HepG2 (cell line): ENCODE results near the gene JAG1. TPM values are rescaled to one million over a fixed set of nuclear protein-coding genes. Genes with fewer than 3 reads are reported as not detected.

Experiments
- ATF3 ChIP-seq: sonication (generic); formaldehyde crosslinking; IDR thresholded peaks from 2 replicates; pipeline ENCODE4 v1.4.0; 2020; ENCODE audit warnings: missing genetic modification reagents
- ATRX ChIP-seq: sonication (generic); formaldehyde crosslinking; IDR thresholded peaks from 2 replicates; pipeline ENCODE4 v1.4.0; 2020; ENCODE audit warnings: missing genetic modification reagents, borderline replicate concordance
- BCL3 ChIP-seq: sonication (generic); formaldehyde crosslinking; IDR thresholded peaks from 2 replicates; pipeline ENCODE4 v1.5.1; 2020; ENCODE audit warnings: mild to moderate bottlenecking, missing genetic modification reagents, moderate library complexity
- E2F1 ChIP-seq: sonication (generic); formaldehyde crosslinking; IDR thresholded peaks from 2 replicates; pipeline ENCODE4 v1.5.0; 2020; ENCODE audit warnings: missing genetic modification reagents
- GATAD1 ChIP-seq: IDR thresholded peaks from 2 replicates; pipeline ENCODE4 v1.6.1; 2016; ENCODE audit warnings: missing genetic modification reagents, missing compliant biosample characterization
- GPN1 ChIP-seq: sonication (generic); formaldehyde crosslinking; IDR thresholded peaks from 2 replicates; pipeline ENCODE4 v1.5.1; 2020; ENCODE audit warnings: missing genetic modification reagents, borderline replicate concordance
- HES4 ChIP-seq: sonication (generic); formaldehyde crosslinking; IDR thresholded peaks from 2 replicates; pipeline ENCODE4 v1.9.0; 2021; ENCODE audit warnings: mild to moderate bottlenecking, missing genetic modification reagents, borderline replicate concordance
- MAX ChIP-seq: IDR thresholded peaks from 2 replicates; pipeline ENCODE4 v1.6.1; 2012; ENCODE audit warnings: inconsistent platforms
- MED8 ChIP-seq: sonication (generic); formaldehyde crosslinking; IDR thresholded peaks from 2 replicates; pipeline ENCODE4 v1.8.1; 2023; ENCODE audit warnings: mild to moderate bottlenecking, missing genetic modification reagents; ENCODE audit not compliant: insufficient replicate concordance
- MIER3 ChIP-seq: IDR thresholded peaks from 2 replicates; pipeline ENCODE4 v1.6.1; 2016; ENCODE audit warnings: missing compliant biosample characterization, borderline replicate concordance
- MIXL1 ChIP-seq: IDR thresholded peaks from 2 replicates; pipeline ENCODE4 v1.6.1; 2016
- PAX8 ChIP-seq: sonication (generic); formaldehyde crosslinking; IDR thresholded peaks from 2 replicates; pipeline ENCODE4 v1.8.0; 2022; ENCODE audit warnings: mild to moderate bottlenecking, missing genetic modification reagents, borderline replicate concordance
- PBX2 ChIP-seq: IDR thresholded peaks from 2 replicates; pipeline ENCODE4 v1.6.1; 2016; ENCODE audit warnings: control low read depth
- RORA ChIP-seq: sonication (generic); formaldehyde crosslinking; IDR thresholded peaks from 2 replicates; pipeline ENCODE4 v1.5.0; 2020; ENCODE audit warnings: mild to moderate bottlenecking, missing genetic modification reagents, moderate library complexity
- SIX1 ChIP-seq: sonication (generic); formaldehyde crosslinking; IDR thresholded peaks from 2 replicates; pipeline ENCODE4 v1.4.0; 2020; ENCODE audit warnings: missing genetic modification reagents, borderline replicate concordance
- THAP8 ChIP-seq: sonication (generic); formaldehyde crosslinking; IDR thresholded peaks from 2 replicates; pipeline ENCODE4 v1.5.1; 2020; ENCODE audit warnings: missing genetic modification reagents, mild to moderate bottlenecking, borderline replicate concordance
- ZNF10 ChIP-seq: sonication (generic); formaldehyde crosslinking; IDR thresholded peaks from 2 replicates; pipeline ENCODE4 v1.4.0; 2020; ENCODE audit warnings: mild to moderate bottlenecking, low read depth, missing genetic modification reagents, borderline replicate concordance
- ZNF121 ChIP-seq: sonication (generic); formaldehyde crosslinking; IDR thresholded peaks from 2 replicates; pipeline ENCODE4 v1.5.0; 2020; ENCODE audit warnings: mild to moderate bottlenecking, missing genetic modification reagents
- ZNF30 ChIP-seq: sonication (generic); formaldehyde crosslinking; IDR thresholded peaks from 2 replicates; pipeline ENCODE4 v1.5.0; 2020; ENCODE audit warnings: mild to moderate bottlenecking, missing genetic modification reagents
- ZNF383 ChIP-seq: sonication (generic); formaldehyde crosslinking; IDR thresholded peaks from 2 replicates; pipeline ENCODE4 v1.4.0; 2020; ENCODE audit warnings: missing genetic modification reagents, mild to moderate bottlenecking, borderline replicate concordance
- polyA plus RNA-seq, 8 experiments: library from polyadenylated mRNA; depleted of rRNA in 3 of 8; stranded (reverse) in 7 of 8; unstranded in 1 of 8; fragments of >200 nt; fragmentation: Illumina TruSeq in 4 of 8; extraction: Trizol in 4 of 8; gene quantifications; 2 replicates each; pipeline versions ENCODE4 v1.2.1 to v1.2.3, GENCODE V29; 2011 to 2016; ENCODE audit warnings: low read depth in 4 of 8, missing spikeins in 1 of 8, mixed read lengths in 1 of 8; ENCODE audit not compliant: insufficient read depth in 1 of 8
- total RNA-seq, 5 experiments: library from RNA; depleted of rRNA; stranded (reverse); fragments of >200 nt; fragmentation: Illumina TruSeq; extraction: Trizol; gene quantifications; 2 replicates each; pipeline ENCODE4 v1.2.3, GENCODE V29; 2016; ENCODE audit warnings: low read depth in 1 of 5
- TF ChIP-seq, protein P1 (sequence below): sonication (generic); formaldehyde crosslinking; IDR thresholded peaks from 2 replicates; pipeline ENCODE4 v1.4.0; 2020; ENCODE audit warnings: missing genetic modification reagents, borderline replicate concordance

Gene JAG1
- total and polyA plus RNA-seq, 2 of the 13 experiments (the other 11 are each of a cell fraction or from before 2014, with no cell fraction given) = 47.1 to 56.3 TPM

DNA sequence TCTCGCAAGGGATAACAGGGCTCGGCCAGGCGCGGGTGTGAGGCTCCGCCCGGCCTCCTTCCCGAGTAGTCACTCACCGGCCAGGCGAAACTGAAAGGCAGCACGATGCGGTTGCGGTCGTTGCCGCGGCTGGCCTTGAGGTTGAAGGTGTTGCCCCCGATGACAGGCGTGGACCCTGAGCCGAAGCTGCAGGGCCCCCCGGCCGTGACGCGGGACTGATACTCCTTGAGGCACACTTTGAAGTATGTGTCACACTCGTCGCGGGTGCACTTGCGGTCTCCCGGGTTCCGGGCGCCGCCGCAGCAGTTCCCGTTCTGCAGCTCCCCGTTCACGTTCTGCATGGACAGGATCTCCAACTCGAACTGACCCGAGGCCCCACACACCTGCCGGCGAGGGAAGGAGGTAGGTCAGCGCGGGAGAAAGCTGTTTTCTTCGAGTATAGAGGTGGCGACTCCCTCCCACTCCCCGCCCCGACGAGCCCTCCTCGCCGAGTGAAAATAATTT lies 1.1 kb downstream of the JAG1 start (continued):
- peak; percentile 26 for TF ChIP-seq BCL3
- TF ChIP-seq HES4 (CRISPR knock-in tag) = no peak; the same call in 1 of the 2 replicates
- TF ChIP-seq GATAD1 (CRISPR knock-in tag) = 0 out of 2 replicates have a peak, but pooled peaks have one; percentile 19
- peak; percentile 68; the same call in 1 of the 2 replicates for TF ChIP-seq PAX8 (CRISPR knock-in tag)
- peak; percentile 2 for TF ChIP-seq MED8
- TF ChIP-seq, protein P1, sequence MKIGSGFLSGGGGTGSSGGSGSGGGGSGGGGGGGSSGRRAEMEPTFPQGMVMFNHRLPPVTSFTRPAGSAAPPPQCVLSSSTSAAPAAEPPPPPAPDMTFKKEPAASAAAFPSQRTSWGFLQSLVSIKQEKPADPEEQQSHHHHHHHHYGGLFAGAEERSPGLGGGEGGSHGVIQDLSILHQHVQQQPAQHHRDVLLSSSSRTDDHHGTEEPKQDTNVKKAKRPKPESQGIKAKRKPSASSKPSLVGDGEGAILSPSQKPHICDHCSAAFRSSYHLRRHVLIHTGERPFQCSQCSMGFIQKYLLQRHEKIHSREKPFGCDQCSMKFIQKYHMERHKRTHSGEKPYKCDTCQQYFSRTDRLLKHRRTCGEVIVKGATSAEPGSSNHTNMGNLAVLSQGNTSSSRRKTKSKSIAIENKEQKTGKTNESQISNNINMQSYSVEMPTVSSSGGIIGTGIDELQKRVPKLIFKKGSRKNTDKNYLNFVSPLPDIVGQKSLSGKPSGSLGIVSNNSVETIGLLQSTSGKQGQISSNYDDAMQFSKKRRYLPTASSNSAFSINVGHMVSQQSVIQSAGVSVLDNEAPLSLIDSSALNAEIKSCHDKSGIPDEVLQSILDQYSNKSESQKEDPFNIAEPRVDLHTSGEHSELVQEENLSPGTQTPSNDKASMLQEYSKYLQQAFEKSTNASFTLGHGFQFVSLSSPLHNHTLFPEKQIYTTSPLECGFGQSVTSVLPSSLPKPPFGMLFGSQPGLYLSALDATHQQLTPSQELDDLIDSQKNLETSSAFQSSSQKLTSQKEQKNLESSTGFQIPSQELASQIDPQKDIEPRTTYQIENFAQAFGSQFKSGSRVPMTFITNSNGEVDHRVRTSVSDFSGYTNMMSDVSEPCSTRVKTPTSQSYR (CRISPR knock-in tag) = no peak
- TF ChIP-seq SIX1 (CRISPR knock-in tag) = no peak
- TF ChIP-seq RORA (CRISPR knock-in tag) = no peak
- TF ChIP-seq GPN1 (CRISPR knock-in tag) = peak; percentile 66; the same call in 1 of the 2 replicates
- 0 out of 2 replicates have a peak, but pooled peaks have one; percentile 49 for TF ChIP-seq ZNF383 (CRISPR knock-in tag)
- TF ChIP-seq E2F1 (CRISPR knock-in tag) = peak; percentile 66; the same call in 1 of the 2 replicates
- peak; percentile 90; the same call in 1 of the 2 replicates for TF ChIP-seq ZNF121 (CRISPR knock-in tag)
- no peak for TF ChIP-seq PBX2
- no peak for TF ChIP-seq MIER3
- no peak for TF ChIP-seq ATRX (CRISPR knock-in tag)
- no peak for TF ChIP-seq ZNF30
- TF ChIP-seq THAP8 (CRISPR knock-in tag) = no peak
- TF ChIP-seq ATF3 (CRISPR knock-in tag) = peak; percentile 3; the same call in 1 of the 2 replicates
- TF ChIP-seq MIXL1 (CRISPR knock-in tag) = no peak
- no peak for TF ChIP-seq ZNF10
- TF ChIP-seq MAX = no peak
